ENCODE results near the gene CALML6. TPM values are rescaled to one million over a fixed set of nuclear protein-coding genes. Genes with fewer than 3 reads are reported as not detected.

The CALML6 gene
- total RNA-seq, 1 experiment from 2014 or later, result 1.7 TPM

- Mint-ChIP-seq H3K4me1 (peaks cover 15 to 19% of the 10 kb centered on the region in 2 experiments), H3K27ac (no peak overlapping the region), H3K9me3 (no peaks in the 10 kb centered on the region), H3K36me3 (ENCODE audit: insufficient read depth in 1 of 3, low read depth in 3 of 3) (no peaks in the 10 kb centered on the region), H3K27me3 (ENCODE audit: low read depth) (peaks cover 2% of the 10 kb centered on the region; the same call in 1 of the 2 replicates), H3K4me3 (peak overlapping the region; percentile 65 to 76)
- DNase-seq, result no peak
- Histone ChIP-seq H3K18ac (ENCODE audit: insufficient read length, low read depth, low read length) (no peak overlapping the region), H3K9me3 (ENCODE audit: control insufficient read depth, low read depth, low read length) (no peaks in the 10 kb centered on the region), H3K14ac (ENCODE audit: insufficient read depth, low read length) (no peak overlapping the region), H2BK20ac (ENCODE audit: low read depth, low read length, poor library complexity, severe bottlenecking) (no peak overlapping the region), H3K27me3 (ENCODE audit: insufficient read depth, low read length) (no peaks in the 10 kb centered on the region), H2BK12ac (ENCODE audit: insufficient read length, low read depth, low read length) (no peak overlapping the region), H4K91ac (ENCODE audit: insufficient read length, low read depth, low read length) (no peak overlapping the region), H2AFZ (ENCODE audit: low read length) (no peak overlapping the region), H3K4ac (ENCODE audit: low read depth, low read length) (no peak overlapping the region), H3K27ac (ENCODE audit: insufficient read length, low read depth, low read length) (no peak overlapping the region), H2BK120ac (ENCODE audit: low read depth, low read length, poor library complexity, severe bottlenecking) (no peak overlapping the region), H3K79me1 (ENCODE audit: insufficient read depth, low read depth, low read length, poor library complexity, severe bottlenecking) (no peaks in the 10 kb centered on the region), H3K9ac (ENCODE audit: extremely low read depth, insufficient read length, low read length) (no peak overlapping the region), H2AK5ac (ENCODE audit: insufficient read length, low read length) (no peak overlapping the region), H3K79me2 (ENCODE audit: insufficient read depth, low read length) (no peaks in the 10 kb centered on the region), H4K20me1 (ENCODE audit: control insufficient read depth, insufficient read depth, insufficient read length) (no peaks in the 10 kb centered on the region), H3K4me1 (ENCODE audit: insufficient read depth, low read length) (no peaks in the 10 kb centered on the region), H2BK5ac (ENCODE audit: insufficient read length, low read length) (no peak overlapping the region), H4K5ac (ENCODE audit: insufficient read length, low read depth, low read length) (no peak overlapping the region), H2BK15ac (ENCODE audit: low read depth, low read length) (no peak overlapping the region), H3K4me2 (ENCODE audit: insufficient read depth, insufficient read length, low read length) (peak overlapping the region; percentile 45), H3K23ac (ENCODE audit: insufficient read length, low read depth, low read length) (no peak overlapping the region), H3K23me2 (ENCODE audit: insufficient read length, low read depth, low read length, poor library complexity, severe bottlenecking) (peaks cover 6% of the 10 kb centered on the region), H4K8ac (replicated peaks; ENCODE audit: insufficient read length, low read depth, low read length) (no peak overlapping the region), H3T11ph (ENCODE audit: low read length) (no peak overlapping the region), H3K56ac (ENCODE audit: insufficient read length, low read depth, low read length) (no peak overlapping the region)
- TF ChIP-seq CTCF (conservative IDR thresholded peaks at IDR 0.05), result no peak
- no CpG with 5 or more reads among the region's 21 CpGs for WGBS (ENCODE audit: extremely low coverage, insufficient read length, low lambda C conversion rate)
Observed at GRCh38 chr1:1908506-1908791, 6.6 kb upstream of the CALML6 start.

Data from H9 (cell line).